ENCODE data around the gene FOLR3. TPM values are rescaled to one million over a fixed set of nuclear protein-coding genes. Genes with fewer than 3 reads are reported as not detected.
A peak's percentile ranks its signal among the peaks of the same experiment; 100 is the strongest.

FOLR3 gene
- total and polyA plus RNA-seq, 2 donors (not counting 1 experiment from before 2014, with no cell fraction given): 0.99 to 1.4 TPM

DNA sequence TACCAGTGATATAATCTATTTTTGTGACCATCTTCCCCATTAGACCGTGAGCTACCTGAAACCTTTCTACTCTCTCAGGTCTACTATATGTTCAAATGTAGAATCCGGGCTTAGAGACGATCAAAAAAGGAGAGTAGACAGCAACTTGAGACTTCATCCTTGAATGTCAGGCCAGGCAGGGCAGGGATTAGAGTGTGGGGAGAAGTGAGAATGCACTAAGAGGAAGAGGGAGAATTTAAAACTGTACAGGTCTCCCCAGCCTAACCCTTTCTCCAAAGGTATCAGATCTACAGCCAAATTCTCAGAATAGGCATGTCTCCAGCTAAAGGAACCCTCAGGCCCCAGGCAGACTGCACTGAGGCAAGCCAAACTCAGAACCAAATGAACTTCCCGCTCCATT is 33.4 kb upstream of the FOLR3 start:
- TF ChIP-seq EZH2 (IDR thresholded peaks at IDR 0.05; ENCODE audit: low read length, missing control alignments): no peak
- TF ChIP-seq, protein P1, sequence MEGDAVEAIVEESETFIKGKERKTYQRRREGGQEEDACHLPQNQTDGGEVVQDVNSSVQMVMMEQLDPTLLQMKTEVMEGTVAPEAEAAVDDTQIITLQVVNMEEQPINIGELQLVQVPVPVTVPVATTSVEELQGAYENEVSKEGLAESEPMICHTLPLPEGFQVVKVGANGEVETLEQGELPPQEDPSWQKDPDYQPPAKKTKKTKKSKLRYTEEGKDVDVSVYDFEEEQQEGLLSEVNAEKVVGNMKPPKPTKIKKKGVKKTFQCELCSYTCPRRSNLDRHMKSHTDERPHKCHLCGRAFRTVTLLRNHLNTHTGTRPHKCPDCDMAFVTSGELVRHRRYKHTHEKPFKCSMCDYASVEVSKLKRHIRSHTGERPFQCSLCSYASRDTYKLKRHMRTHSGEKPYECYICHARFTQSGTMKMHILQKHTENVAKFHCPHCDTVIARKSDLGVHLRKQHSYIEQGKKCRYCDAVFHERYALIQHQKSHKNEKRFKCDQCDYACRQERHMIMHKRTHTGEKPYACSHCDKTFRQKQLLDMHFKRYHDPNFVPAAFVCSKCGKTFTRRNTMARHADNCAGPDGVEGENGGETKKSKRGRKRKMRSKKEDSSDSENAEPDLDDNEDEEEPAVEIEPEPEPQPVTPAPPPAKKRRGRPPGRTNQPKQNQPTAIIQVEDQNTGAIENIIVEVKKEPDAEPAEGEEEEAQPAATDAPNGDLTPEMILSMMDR (conservative IDR thresholded peaks at IDR 0.05 in 1 of 2, IDR thresholded peaks at IDR 0.05 in 1 of 2; ENCODE audit: low read depth in 1 of 2, low read length in 2 of 2): no peak
- Histone ChIP-seq H3K4me3 (replicated peaks in 1 of 4; ENCODE audit: control extremely low read depth in 1 of 4, insufficient read depth in 1 of 4, low read depth in 3 of 4, low read length in 4 of 4) (peak overlapping the region; percentile 96 to 100 (median 98)), H3K36me3 (ENCODE audit: control insufficient read depth, insufficient read depth, low read length) (peaks cover 16% of the 10 kb centered on the region), H3K4me1 (ENCODE audit: control insufficient read depth, extremely low read depth, insufficient read depth, low read length) (peaks cover 18% of the 10 kb centered on the region), H3K27ac (ENCODE audit: insufficient read depth, low read length) (peak overlapping the region; percentile 92), H3K4me2 (ENCODE audit: extremely low read depth, insufficient read depth, low read length) (peak overlapping the region; percentile 99), H2AFZ (ENCODE audit: low read length) (no peak overlapping the region), H4K20me1 (ENCODE audit: control insufficient read depth, extremely low read depth, insufficient read depth, low read length) (no peaks in the 10 kb centered on the region), H3K79me2 (ENCODE audit: control insufficient read depth, insufficient read depth, low read length) (peaks cover 40% of the 10 kb centered on the region), H3K9ac (ENCODE audit: insufficient read depth, low read length) (peak overlapping the region; percentile 94), H3K9me3 (ENCODE audit: control insufficient read depth, insufficient read depth, low read depth, low read length) (no peaks in the 10 kb centered on the region), H3K27me3 (ENCODE audit: control insufficient read depth, insufficient read depth, low read length) (no peaks in the 10 kb centered on the region)
- no peak for DNase-seq (ENCODE audit: low read depth in 2 of 2)

DNA sequence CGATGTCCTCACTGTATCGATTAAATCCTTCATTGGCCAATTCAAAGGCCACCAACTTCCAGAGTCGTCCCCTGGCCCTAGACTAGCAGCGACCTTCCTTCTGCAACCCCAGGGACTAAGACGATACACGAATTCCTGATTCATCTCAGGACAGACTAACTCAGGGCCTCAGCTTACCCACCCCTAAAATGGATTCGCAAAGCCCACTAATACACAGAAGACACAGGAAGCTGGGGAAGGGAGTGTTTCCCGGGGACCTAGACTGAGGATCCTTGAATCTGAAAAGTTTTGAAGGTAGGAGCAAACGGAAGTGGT is 32.9 kb upstream of the FOLR3 start:
- peak overlapping the region; percentile 94 for H3K9ac ChIP-seq (ENCODE audit: insufficient read depth, low read length)
- no peak overlapping the region for H2AFZ ChIP-seq (ENCODE audit: low read length)
- no peak for DNase-seq (ENCODE audit: low read depth in 2 of 2)
- no peaks in the 10 kb centered on the region for H3K27me3 ChIP-seq (ENCODE audit: control insufficient read depth, insufficient read depth, low read length)
- peaks cover 40% of the 10 kb centered on the region for H3K79me2 ChIP-seq (ENCODE audit: control insufficient read depth, insufficient read depth, low read length)
- H3K4me1 ChIP-seq (ENCODE audit: control insufficient read depth, extremely low read depth, insufficient read depth, low read length): peaks cover 18% of the 10 kb centered on the region
- TF ChIP-seq, protein P1 (conservative IDR thresholded peaks at IDR 0.05 in 1 of 2, IDR thresholded peaks at IDR 0.05 in 1 of 2; ENCODE audit: low read depth in 1 of 2, low read length in 2 of 2): no peak
- no peak for TF ChIP-seq EZH2 (IDR thresholded peaks at IDR 0.05; ENCODE audit: low read length, missing control alignments)
- H3K4me2 ChIP-seq (ENCODE audit: extremely low read depth, insufficient read depth, low read length): peak overlapping the region; percentile 99
- peak overlapping the region; percentile 96 to 100 (median 98) for H3K4me3 ChIP-seq (replicated peaks in 1 of 4; ENCODE audit: control extremely low read depth in 1 of 4, insufficient read depth in 1 of 4, low read depth in 3 of 4, low read length in 4 of 4)
- H3K27ac ChIP-seq (ENCODE audit: insufficient read depth, low read length): peak overlapping the region; percentile 92
- no peaks in the 10 kb centered on the region for H3K9me3 ChIP-seq (ENCODE audit: control insufficient read depth, insufficient read depth, low read depth, low read length)
- H4K20me1 ChIP-seq (ENCODE audit: control insufficient read depth, extremely low read depth, insufficient read depth, low read length): no peaks in the 10 kb centered on the region
- peaks cover 11% of the 10 kb centered on the region for H3K36me3 ChIP-seq (ENCODE audit: control insufficient read depth, insufficient read depth, low read length)

DNA sequence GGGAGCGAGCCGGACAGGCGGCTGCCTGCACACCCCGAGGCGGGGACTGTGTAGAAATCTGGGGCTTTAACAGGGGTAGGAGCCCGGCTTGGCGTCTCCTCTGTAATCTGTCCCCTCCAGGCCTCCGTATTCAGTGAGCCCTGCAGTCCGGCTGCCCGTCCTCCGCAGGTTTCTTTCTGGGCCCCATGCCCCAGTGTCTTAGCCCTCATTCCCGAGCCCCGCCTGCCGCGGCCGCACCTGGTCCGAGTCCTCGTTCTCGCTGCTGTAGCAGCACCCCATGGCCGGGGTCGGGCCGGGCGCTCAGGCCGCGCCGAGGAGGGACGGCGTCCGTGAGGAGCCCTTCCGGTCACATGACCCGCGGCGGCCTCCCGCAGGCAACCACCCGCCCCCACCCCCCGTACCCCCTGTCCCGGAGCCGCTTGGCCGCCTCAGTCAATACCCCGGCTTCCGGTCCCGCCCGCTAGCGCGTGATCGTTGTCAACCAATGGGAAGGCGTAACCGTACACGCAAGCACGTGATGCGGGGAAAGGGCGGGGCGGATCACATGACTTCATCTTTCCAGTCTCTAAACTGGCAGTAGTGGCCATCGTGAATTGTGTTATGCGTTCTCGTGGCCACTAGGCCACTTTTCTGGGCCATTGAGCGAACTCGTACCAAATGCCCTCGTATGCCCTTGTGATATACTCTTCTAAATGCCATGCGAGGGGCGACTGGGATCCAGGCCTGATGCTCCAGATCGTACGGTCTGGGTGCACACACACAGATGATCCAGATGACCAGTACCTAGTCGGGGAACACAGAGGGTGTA is 32.4 kb upstream of the FOLR3 start, which contains the start of gene LAMTOR1:
Gene LAMTOR1 (minus strand): TSS at position 352 of the 808 bp plus-strand sequence. CDS start 73 bp downstream, at position 279.
- TF ChIP-seq EZH2 (IDR thresholded peaks at IDR 0.05; ENCODE audit: low read length, missing control alignments): no peak
- TF ChIP-seq, protein P1 (conservative IDR thresholded peaks at IDR 0.05 in 1 of 2, IDR thresholded peaks at IDR 0.05 in 1 of 2; ENCODE audit: low read depth in 1 of 2, low read length in 2 of 2): peak; percentile 44 to 53
- Histone ChIP-seq H3K4me1 (ENCODE audit: control insufficient read depth, extremely low read depth, insufficient read depth, low read length) (peaks cover 18% of the 10 kb centered on the region), H3K9ac (ENCODE audit: insufficient read depth, low read length) (peak within 1 kb of the TSS; percentile 94), H3K9me3 (ENCODE audit: control insufficient read depth, insufficient read depth, low read depth, low read length) (no peaks in the 10 kb centered on the region), H3K79me2 (ENCODE audit: control insufficient read depth, insufficient read depth, low read length) (peaks cover 40% of the 10 kb centered on the region), H3K36me3 (ENCODE audit: control insufficient read depth, insufficient read depth, low read length) (peaks cover 11% of the 10 kb centered on the region), H2AFZ (ENCODE audit: low read length) (peak within 1 kb of the TSS; percentile 84), H3K4me3 (replicated peaks in 1 of 4; ENCODE audit: control extremely low read depth in 1 of 4, insufficient read depth in 1 of 4, low read depth in 3 of 4, low read length in 4 of 4) (peak within 1 kb of the TSS; percentile 96 to 100 (median 98)), H3K27ac (ENCODE audit: insufficient read depth, low read length) (peak within 1 kb of the TSS; percentile 92), H3K4me2 (ENCODE audit: extremely low read depth, insufficient read depth, low read length) (peak within 1 kb of the TSS; percentile 99), H4K20me1 (ENCODE audit: control insufficient read depth, extremely low read depth, insufficient read depth, low read length) (no peaks in the 10 kb centered on the region), H3K27me3 (ENCODE audit: control insufficient read depth, insufficient read depth, low read length) (no peaks in the 10 kb centered on the region)
- peak; percentile 98 to 99 for DNase-seq (ENCODE audit: low read depth in 2 of 2)

Data from fibroblast of lung (primary cell).